Non-pigmented ciliary epithelial cell (primary cell): Measurements from ENCODE around the gene OR1E2.
"Not testable (repeated sequence)": the region's sequence is repeated elsewhere in the genome, so short reads cannot be mapped to it uniquely, and the experiment has no call there.

Experiments
- DNase-seq: peaks from one replicate; pipeline ENCODE4 v3.0.0-alpha.2; 2010; ENCODE audit warnings: low read depth

OR1E2 gene

GRCh38 chr17:3433741-3434140 lies at the start of gene OR1E2:
OR1E2 (minus strand) TSS chr17:3433841; CDS start chr17:3433841, 0 bp downstream.
- no peak for DNase-seq

- no peak for DNase-seq
Measured at GRCh38 chr17:3482852-3483251, 49.2 kb upstream of the OR1E2 start.

- no peak for DNase-seq
Measured at GRCh38 chr17:3479988-3480387, 46.3 kb upstream of the OR1E2 start.

- no peak for DNase-seq
Measured at GRCh38 chr17:3475812-3476610, 42.4 kb upstream of the OR1E2 start, which contains the start of gene ASPA. ASPA (plus strand) TSS chr17:3475997; CDS start chr17:3476160, 163 bp downstream.

GRCh38 chr17:3475251-3475685 lies 41.6 kb upstream of the OR1E2 start:
- no peak for DNase-seq

GRCh38 chr17:3474212-3474611 lies 40.6 kb upstream of the OR1E2 start:
- DNase-seq = no peak

- no peak for DNase-seq
Measured at GRCh38 chr17:3472137-3472536, 38.5 kb upstream of the OR1E2 start.

- DNase-seq = no peak
Measured at GRCh38 chr17:3471599-3471998, 38.0 kb upstream of the OR1E2 start, which contains the start of gene SPATA22. SPATA22 (minus strand) TSS chr17:3471819; CDS start chr17:3469325, 2,494 bp downstream.

GRCh38 chr17:3469529-3469928 lies 35.9 kb upstream of the OR1E2 start:
- DNase-seq = no peak

GRCh38 chr17:3466355-3466754 lies 32.7 kb upstream of the OR1E2 start:
- not testable (repeated sequence) for DNase-seq

- no peak for DNase-seq
Measured at GRCh38 chr17:3448059-3448665, 14.5 kb upstream of the OR1E2 start.

GRCh38 chr17:3447625-3448024 lies 14.0 kb upstream of the OR1E2 start:
- DNase-seq = no peak

GRCh38 chr17:3440451-3440850 lies 6.8 kb upstream of the OR1E2 start:
- no peak for DNase-seq

- no peak for DNase-seq
Measured at GRCh38 chr17:3438368-3438767, 4.7 kb upstream of the OR1E2 start.

GRCh38 chr17:3433215-3433614 lies 426 bp downstream of the OR1E2 start:
- DNase-seq = not testable (repeated sequence)

- DNase-seq = no peak
Measured at GRCh38 chr17:3418222-3418621, 15.4 kb downstream of the OR1E2 start.

GRCh38 chr17:3415610-3416009 lies 18.0 kb downstream of the OR1E2 start:
- DNase-seq = no peak

GRCh38 chr17:3412216-3412615 lies 21.4 kb downstream of the OR1E2 start:
- DNase-seq = not testable (repeated sequence)

GRCh38 chr17:3411070-3411469 lies 22.6 kb downstream of the OR1E2 start, which contains the start of gene OR3A3:
OR3A3 (plus strand) TSS chr17:3411370.
- no peak for DNase-seq

GRCh38 chr17:3403856-3404255 lies 29.8 kb downstream of the OR1E2 start:
- not testable (repeated sequence) for DNase-seq

- no peak for DNase-seq
Measured at GRCh38 chr17:3401786-3402185, 31.9 kb downstream of the OR1E2 start.

- DNase-seq = no peak
Measured at GRCh38 chr17:3400055-3400454, 33.6 kb downstream of the OR1E2 start.

GRCh38 chr17:3398310-3398709 lies 35.3 kb downstream of the OR1E2 start, which contains the start of gene OR1E1:
OR1E1 (minus strand) TSS chr17:3398410; CDS start chr17:3398410, 0 bp downstream.
- no peak for DNase-seq
